Fibroblast of lung (primary cell): ENCODE measurements around the gene ANAPC13. TPM values are rescaled to one million over a fixed set of nuclear protein-coding genes. Genes with fewer than 3 reads are reported as not detected.

ENCODE experiments used
- DNase-seq, 2 donors: peaks; one replicate each; pipeline versions ENCODE4 v3.0.0 to v3.0.0-alpha.2; 2010; ENCODE audit warnings: low read depth in 2 of 2
- H2AFZ ChIP-seq: 2 replicates; pipeline ENCODE4 v1.5.1; 2012; ENCODE audit warnings: low read length, control low read depth, inconsistent platforms
- H3K27ac ChIP-seq: 2 replicates; pipeline ENCODE4 v1.5.1; 2011; ENCODE audit warnings: low read length, control low read depth; ENCODE audit not compliant: insufficient read depth
- H3K27me3 ChIP-seq: 2 replicates; pipeline ENCODE4 v1.5.1; 2011; ENCODE audit warnings: mild to moderate bottlenecking, low read length; ENCODE audit not compliant: control insufficient read depth, insufficient read depth
- H3K36me3 ChIP-seq: 2 replicates; pipeline ENCODE4 v1.5.1; 2011; ENCODE audit warnings: low read length; ENCODE audit not compliant: control insufficient read depth, insufficient read depth
- H3K4me1 ChIP-seq: 2 replicates; pipeline ENCODE4 v1.5.1; 2011; ENCODE audit warnings: low read length; ENCODE audit not compliant: control insufficient read depth, insufficient read depth; ENCODE audit errors: extremely low read depth
- H3K4me2 ChIP-seq: 2 replicates; pipeline ENCODE4 v1.5.1; 2011; ENCODE audit warnings: low read length, control low read depth; ENCODE audit not compliant: insufficient read depth; ENCODE audit errors: extremely low read depth
- H3K4me3 ChIP-seq, 4 experiments: fragments of 200-600 bp in 1 of 4; sonication (generic) in 1 of 4; replicated peaks in 1 of 4; 2 replicates each; pipeline ENCODE4 v1.5.1; 2011 to 2016; ENCODE audit warnings: low read length in 4 of 4, low read depth in 3 of 4, mild to moderate bottlenecking in 3 of 4, control low read depth in 2 of 4, inconsistent platforms in 1 of 4, mixed read lengths in 1 of 4; ENCODE audit not compliant: insufficient read depth in 1 of 4; ENCODE audit errors: control extremely low read depth in 1 of 4
- H3K79me2 ChIP-seq: 2 replicates; pipeline ENCODE4 v1.5.1; 2012; ENCODE audit warnings: mild to moderate bottlenecking, low read length, inconsistent platforms; ENCODE audit not compliant: control insufficient read depth, insufficient read depth
- H3K9ac ChIP-seq: 2 replicates; pipeline ENCODE4 v1.5.1; 2011; ENCODE audit warnings: mild to moderate bottlenecking, low read length, control low read depth; ENCODE audit not compliant: insufficient read depth
- H3K9me3 ChIP-seq: 2 replicates; pipeline ENCODE4 v1.5.1; 2012; ENCODE audit warnings: low read depth, low read length; ENCODE audit not compliant: control insufficient read depth, insufficient read depth
- H4K20me1 ChIP-seq: 2 replicates; pipeline ENCODE4 v1.5.1; 2011; ENCODE audit warnings: low read length; ENCODE audit not compliant: control insufficient read depth, insufficient read depth; ENCODE audit errors: extremely low read depth
- CTCF ChIP-seq, 2 donors: IDR thresholded peaks in 1 of 2; conservative IDR thresholded peaks in 1 of 2; 1 replicate in 1 of 2; 2 replicates in 1 of 2; pipeline ENCODE4 v1.5.1; 2011 to 2012; ENCODE audit warnings: low read length in 2 of 2, control low read depth in 1 of 2, inconsistent platforms in 1 of 2, low read depth in 1 of 2, mild to moderate bottlenecking in 1 of 2
- EZH2 ChIP-seq: IDR thresholded peaks from 2 replicates; pipeline ENCODE4 v1.5.1; 2012; ENCODE audit warnings: low read length, control low read depth, mild to moderate bottlenecking; ENCODE audit errors: missing control alignments
- polyA plus RNA-seq, 2 donors: library from polyadenylated mRNA; depleted of rRNA in 1 of 2; stranded (reverse) in 1 of 2; unstranded in 1 of 2; fragments of >200 nt; gene quantifications; 2 replicates each; pipeline ENCODE4 v1.2.1, GENCODE V29; 2011 to 2012; ENCODE audit warnings: missing spikeins in 1 of 2
- total RNA-seq: library from RNA; depleted of rRNA; stranded (reverse); fragments of >200 nt; gene quantifications from 2 replicates; pipeline ENCODE4 v1.2.1, GENCODE V29; 2014

Gene ANAPC13
- total and polyA plus RNA-seq, 2 donors (not counting 1 experiment from before 2014, with no cell fraction given) = 93.3 to 110 TPM

DNA sequence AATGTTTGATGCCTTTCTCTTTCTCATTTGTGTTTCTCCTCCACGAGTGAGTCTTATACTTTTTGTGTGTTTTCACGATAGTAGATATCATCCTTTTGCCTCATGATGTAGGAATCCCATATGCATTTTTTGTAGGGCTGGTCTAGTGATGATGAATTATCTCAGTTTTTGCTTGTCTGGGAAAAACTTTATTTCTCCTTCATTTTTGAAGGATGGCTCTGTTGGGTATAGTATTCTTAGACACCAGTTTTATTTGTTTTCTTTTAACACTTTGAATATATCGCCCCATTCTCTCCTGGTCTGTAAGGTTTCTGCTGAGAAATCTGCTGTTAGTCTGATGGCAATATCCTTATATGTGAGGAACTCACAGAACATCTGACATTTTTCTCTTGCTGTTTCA is 18.3 kb upstream of the ANAPC13 start:
- Histone ChIP-seq H2AFZ (no peak overlapping the region), H3K4me3 (no peak overlapping the region), H3K4me2 (no peak overlapping the region), H3K27ac (no peak overlapping the region), H3K4me1 (no peaks in the 10 kb centered on the region), H3K9ac (no peak overlapping the region), H3K79me2 (peaks cover 6% of the 10 kb centered on the region), H4K20me1 (no peaks in the 10 kb centered on the region), H3K27me3 (no peaks in the 10 kb centered on the region), H3K36me3 (no peaks in the 10 kb centered on the region), H3K9me3 (no peaks in the 10 kb centered on the region)
- no peak for DNase-seq
- TF ChIP-seq CTCF (conservative IDR thresholded peaks at IDR 0.05 in 1 of 2, IDR thresholded peaks at IDR 0.05 in 1 of 2; ENCODE audit: low read depth in 1 of 2, low read length in 2 of 2) (no peak), EZH2 (no peak)

GRCh38 chr3:134503266-134503665 is 17.5 kb upstream of the ANAPC13 start:
- no peaks in the 10 kb centered on the region for H3K4me1 ChIP-seq
- H3K36me3 ChIP-seq = no peaks in the 10 kb centered on the region
- no peak overlapping the region for H3K9ac ChIP-seq
- H2AFZ ChIP-seq = no peak overlapping the region
- H3K27ac ChIP-seq = no peak overlapping the region
- H3K9me3 ChIP-seq = no peaks in the 10 kb centered on the region
- peaks cover 6% of the 10 kb centered on the region for H3K79me2 ChIP-seq
- TF ChIP-seq EZH2 (no peak), CTCF (conservative IDR thresholded peaks at IDR 0.05 in 1 of 2, IDR thresholded peaks at IDR 0.05 in 1 of 2; ENCODE audit: low read depth in 1 of 2, low read length in 2 of 2) (no peak)
- no peak overlapping the region for H3K4me3 ChIP-seq
- H3K27me3 ChIP-seq = no peaks in the 10 kb centered on the region
- H4K20me1 ChIP-seq = no peaks in the 10 kb centered on the region
- no peak for DNase-seq
- H3K4me2 ChIP-seq = no peak overlapping the region

DNA sequence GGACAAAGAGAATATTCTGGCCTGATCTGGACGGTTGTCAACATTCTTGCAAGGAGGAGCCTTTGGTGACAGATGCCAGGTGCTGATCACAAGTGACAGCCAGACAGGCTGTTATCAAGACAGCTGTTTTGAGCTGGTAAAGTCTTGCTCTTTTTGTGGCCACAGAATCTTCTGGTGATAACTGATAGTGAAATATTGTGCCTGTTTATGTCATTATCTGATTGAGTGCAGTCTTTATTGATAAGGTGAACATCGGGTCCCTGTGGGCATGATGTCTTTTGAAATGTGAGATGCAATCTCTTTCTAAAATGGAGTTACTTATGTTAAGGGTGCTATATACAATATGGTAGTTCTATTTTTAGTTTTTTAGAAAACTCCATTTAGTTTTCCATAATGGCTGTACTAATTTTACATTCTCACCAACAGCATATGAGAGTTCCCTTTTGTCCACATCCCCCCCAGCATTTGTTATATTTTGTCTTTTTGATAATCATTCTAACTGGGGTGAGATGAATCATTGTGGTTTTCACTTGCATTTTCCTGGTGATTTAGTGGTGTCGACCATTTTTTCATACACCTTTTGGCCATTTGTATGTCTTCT is 10.8 kb upstream of the ANAPC13 start:
- no peaks in the 10 kb centered on the region for H4K20me1 ChIP-seq
- H3K9ac ChIP-seq = no peak overlapping the region
- H3K27me3 ChIP-seq = no peaks in the 10 kb centered on the region
- no peaks in the 10 kb centered on the region for H3K9me3 ChIP-seq
- peak in 1 of 2 donors; percentile 66 for DNase-seq
- no peak overlapping the region for H3K4me3 ChIP-seq
- no peak overlapping the region for H2AFZ ChIP-seq
- no peak for TF ChIP-seq EZH2
- no peak for TF ChIP-seq CTCF (conservative IDR thresholded peaks at IDR 0.05 in 1 of 2, IDR thresholded peaks at IDR 0.05 in 1 of 2; ENCODE audit: low read depth in 1 of 2, low read length in 2 of 2)
- no peak overlapping the region for H3K4me2 ChIP-seq
- no peaks in the 10 kb centered on the region for H3K36me3 ChIP-seq
- H3K79me2 ChIP-seq = peaks cover 11% of the 10 kb centered on the region
- no peak overlapping the region for H3K27ac ChIP-seq
- no peaks in the 10 kb centered on the region for H3K4me1 ChIP-seq
